ENCODE measurements around the gene SUGCT.

The SUGCT gene

GRCh38 chr7:40541336-40541735 lies 406.5 kb downstream of the SUGCT start:
- DNase-seq = no peak

GRCh38 chr7:40542982-40543741 lies 408.4 kb downstream of the SUGCT start:
- no peak for DNase-seq

GRCh38 chr7:40544221-40544723 lies 409.5 kb downstream of the SUGCT start:
- no peak for DNase-seq

- DNase-seq = no peak
These were observed 410.1 kb downstream of the SUGCT start for GRCh38 chr7:40544871-40545303.

GRCh38 chr7:40545739-40546138 lies 410.9 kb downstream of the SUGCT start:
- DNase-seq = no peak

- no peak for DNase-seq
These were observed 412.1 kb downstream of the SUGCT start for GRCh38 chr7:40546616-40547501.

- no peak for DNase-seq
These were observed 414.7 kb downstream of the SUGCT start for GRCh38 chr7:40549372-40550039.

GRCh38 chr7:40551685-40552576 lies 417.1 kb downstream of the SUGCT start:
- peak in 1 of 2 donors; percentile 53 for DNase-seq

- DNase-seq = no peak
These were observed 425.9 kb downstream of the SUGCT start for GRCh38 chr7:40560672-40561071.

GRCh38 chr7:40566879-40567278 lies 432.1 kb downstream of the SUGCT start:
- no peak for DNase-seq

- DNase-seq = no peak
These were observed 434.5 kb downstream of the SUGCT start for GRCh38 chr7:40569326-40569725.

GRCh38 chr7:40570223-40570622 lies 435.4 kb downstream of the SUGCT start:
- DNase-seq = no peak

GRCh38 chr7:40571796-40572195 lies 437.0 kb downstream of the SUGCT start:
- no peak for DNase-seq

GRCh38 chr7:40572810-40573465 lies 438.1 kb downstream of the SUGCT start:
- no peak for DNase-seq

- no peak for DNase-seq
These were observed 444.6 kb downstream of the SUGCT start for GRCh38 chr7:40579401-40579800.

GRCh38 chr7:40580776-40581175 lies 446.0 kb downstream of the SUGCT start:
- DNase-seq = no peak

- no peak for DNase-seq
These were observed 447.7 kb downstream of the SUGCT start for GRCh38 chr7:40582539-40582938.

GRCh38 chr7:40583667-40584444 lies 449.1 kb downstream of the SUGCT start:
- no peak for DNase-seq

GRCh38 chr7:40584667-40585433 lies 450.0 kb downstream of the SUGCT start:
- DNase-seq = no peak

GRCh38 chr7:40586197-40586596 lies 451.4 kb downstream of the SUGCT start:
- no peak for DNase-seq

Data from CD4-positive, alpha-beta T cell treated with Interleukin-4 for 1 hour (primary cell).